Mesenchymal stem cell (in vitro differentiated cells and primary cell): ENCODE measurements around the gene UCHL1.

Experiments used
- DNase-seq: peaks from one replicate; pipeline ENCODE4 v3.0.0-alpha.2; 2013
- H2AFZ ChIP-seq: one replicate; pipeline ENCODE4 v1.6.1; 2013; ENCODE audit warnings: low read depth, mild to moderate bottlenecking, control low read depth, inconsistent platforms, low read length, moderate library complexity
- H2AK5ac ChIP-seq: 2 replicates; pipeline ENCODE4 v1.6.1; 2013; ENCODE audit warnings: low read length, moderate library complexity, mild to moderate bottlenecking, inconsistent platforms; ENCODE audit not compliant: severe bottlenecking
- H2BK120ac ChIP-seq: one replicate; pipeline ENCODE4 v1.6.1; 2013; ENCODE audit warnings: low read depth, mild to moderate bottlenecking, inconsistent platforms, low read length, moderate library complexity
- H2BK12ac ChIP-seq, 2 experiments: one replicate each; pipeline ENCODE4 v1.6.1; 2013; ENCODE audit warnings: inconsistent platforms in 2 of 2, low read length in 2 of 2, mild to moderate bottlenecking in 2 of 2, moderate library complexity in 2 of 2, control low read depth in 1 of 2
- H2BK15ac ChIP-seq: one replicate; pipeline ENCODE4 v1.6.1; 2013; ENCODE audit warnings: mild to moderate bottlenecking, low read depth, inconsistent platforms; ENCODE audit not compliant: poor library complexity, severe bottlenecking
- H2BK5ac ChIP-seq: 2 replicates; pipeline ENCODE4 v1.6.1; 2013; ENCODE audit warnings: low read depth, mild to moderate bottlenecking, low read length, control low read depth, inconsistent platforms; ENCODE audit not compliant: poor library complexity, severe bottlenecking
- H3K14ac ChIP-seq, 2 experiments: one replicate each; pipeline ENCODE4 v1.6.1; 2013; ENCODE audit warnings: inconsistent platforms in 2 of 2, low read length in 2 of 2, control low read depth in 1 of 2, mild to moderate bottlenecking in 1 of 2, moderate library complexity in 1 of 2
- H3K18ac ChIP-seq, 2 experiments: one replicate each; pipeline ENCODE4 v1.6.1; 2013; ENCODE audit warnings: inconsistent platforms in 2 of 2, low read length in 2 of 2, control low read depth in 1 of 2, low read depth in 1 of 2, mild to moderate bottlenecking in 1 of 2
- H3K23ac ChIP-seq, 2 experiments: one replicate each; pipeline ENCODE4 v1.6.1; 2013; ENCODE audit warnings: inconsistent platforms in 2 of 2, low read length in 2 of 2, mild to moderate bottlenecking in 2 of 2, moderate library complexity in 2 of 2, control low read depth in 1 of 2
- H3K27ac ChIP-seq: 2 replicates; pipeline ENCODE4 v1.5.1; 2013; ENCODE audit warnings: mild to moderate bottlenecking, moderate library complexity, low read length, control low read depth, inconsistent platforms; ENCODE audit not compliant: poor library complexity, severe bottlenecking
- H3K27me3 ChIP-seq, 2 experiments: 2 replicates each; pipeline versions ENCODE4 v1.6.1 to v1.7.0; 2013; ENCODE audit warnings: low read length in 2 of 2, mild to moderate bottlenecking in 2 of 2, moderate library complexity in 2 of 2, control low read depth in 1 of 2, inconsistent platforms in 1 of 2; ENCODE audit not compliant: control insufficient read depth in 1 of 2, insufficient read depth in 1 of 2
- H3K36me3 ChIP-seq, 2 experiments: 2 replicates each; pipeline versions ENCODE4 v1.6.1 to v1.7.0; 2013; ENCODE audit warnings: low read length in 2 of 2, control low read depth in 1 of 2, inconsistent platforms in 1 of 2, low read depth in 1 of 2, mild to moderate bottlenecking in 1 of 2; ENCODE audit not compliant: insufficient read depth in 2 of 2, control insufficient read depth in 1 of 2
- H3K4ac ChIP-seq, 2 experiments: one replicate each; pipeline ENCODE4 v1.6.1; 2013; ENCODE audit warnings: inconsistent platforms in 2 of 2, low read length in 2 of 2, mild to moderate bottlenecking in 2 of 2, moderate library complexity in 2 of 2, control low read depth in 1 of 2, low read depth in 1 of 2
- H3K4me1 ChIP-seq: 2 replicates; pipeline ENCODE4 v1.6.1; 2013; ENCODE audit warnings: low read depth, low read length, control low read depth; ENCODE audit not compliant: control insufficient read depth, insufficient read depth
- H3K4me2 ChIP-seq: 2 replicates; pipeline ENCODE4 v1.6.1; 2013; ENCODE audit warnings: low read length, mild to moderate bottlenecking, inconsistent platforms; ENCODE audit not compliant: poor library complexity, severe bottlenecking
- H3K4me3 ChIP-seq, 2 experiments: 2 replicates each; pipeline versions ENCODE4 v1.5.1 to v1.7.0; 2013; ENCODE audit warnings: low read length in 2 of 2, mild to moderate bottlenecking in 2 of 2, control low read depth in 1 of 2, low read depth in 1 of 2; ENCODE audit not compliant: insufficient read depth in 1 of 2
- H3K79me1 ChIP-seq: replicated peaks from 2 replicates; pipeline ENCODE4 v1.6.1; 2013; ENCODE audit warnings: mild to moderate bottlenecking, control low read depth, low read length, inconsistent platforms; ENCODE audit not compliant: poor library complexity, severe bottlenecking
- H3K9ac ChIP-seq: 2 replicates; pipeline ENCODE4 v1.7.0; 2013; ENCODE audit warnings: mild to moderate bottlenecking, low read length, moderate library complexity
- H3K9me3 ChIP-seq: 2 replicates; pipeline ENCODE4 v1.7.0; 2013; ENCODE audit warnings: mild to moderate bottlenecking, low read length; ENCODE audit not compliant: control insufficient read depth
- H4K8ac ChIP-seq: one replicate; pipeline ENCODE4 v1.6.1; 2013; ENCODE audit warnings: inconsistent platforms, mild to moderate bottlenecking, low read length, moderate library complexity
- H4K91ac ChIP-seq: one replicate; pipeline ENCODE4 v1.6.1; 2013; ENCODE audit warnings: mild to moderate bottlenecking, low read length, inconsistent platforms
- WGBS: methylation state at CpG from one replicate; pipeline ENCODE4 v1.1.7; 2013; ENCODE audit warnings: mixed read lengths; 5-methylcytosine and 5-hydroxymethylcytosine counted together

Gene UCHL1

GRCh38 chr4:41280010-41280409, 23.3 kb downstream of the UCHL1 start:
- Histone ChIP-seq H3K9me3 (no peaks in the 10 kb centered on the region), H3K18ac (peak overlapping the region in 1 of 2 experiments; percentile 12), H2BK5ac (no peak overlapping the region), H3K36me3 (no peaks in the 10 kb centered on the region), H3K27ac (no peak overlapping the region), H4K91ac (peak overlapping the region; percentile 39), H2BK15ac (no peak overlapping the region), H2AFZ (no peak overlapping the region), H3K14ac (no peak overlapping the region), H3K4me1 (no peaks in the 10 kb centered on the region), H3K27me3 (no peaks in the 10 kb centered on the region), H3K4me3 (no peak overlapping the region), H3K4ac (no peak overlapping the region), H2BK120ac (peak overlapping the region; percentile 34), H3K79me1 (no peaks in the 10 kb centered on the region), H3K23ac (no peak overlapping the region), H2BK12ac (peak overlapping the region in 1 of 2 experiments; percentile 54), H3K9ac (no peak overlapping the region), H2AK5ac (no peak overlapping the region), H3K4me2 (no peak overlapping the region), H4K8ac (peak overlapping the region; percentile 49)
- no peak for DNase-seq
- WGBS = 84% methylated on average over 5 of the region's 8 CpGs

- Histone ChIP-seq H3K14ac (no peak overlapping the region), H3K23ac (no peak overlapping the region), H2AFZ (no peak overlapping the region), H3K79me1 (no peaks in the 10 kb centered on the region), H3K36me3 (no peaks in the 10 kb centered on the region), H3K4me1 (no peaks in the 10 kb centered on the region), H3K4me2 (no peak overlapping the region), H3K9ac (peak overlapping the region; percentile 11), H3K27ac (no peak overlapping the region), H4K8ac (no peak overlapping the region), H3K9me3 (no peaks in the 10 kb centered on the region), H3K4me3 (no peak overlapping the region), H2BK120ac (no peak overlapping the region), H4K91ac (no peak overlapping the region), H3K4ac (no peak overlapping the region), H2BK12ac (no peak overlapping the region), H3K18ac (no peak overlapping the region), H3K27me3 (no peaks in the 10 kb centered on the region), H2BK5ac (no peak overlapping the region), H2AK5ac (no peak overlapping the region), H2BK15ac (no peak overlapping the region)
- WGBS = 0% methylated on average over 2 of the region's 7 CpGs
- DNase-seq = peak; percentile 85
Observed at GRCh38 chr4:41281038-41281634, 24.4 kb downstream of the UCHL1 start.

DNA sequence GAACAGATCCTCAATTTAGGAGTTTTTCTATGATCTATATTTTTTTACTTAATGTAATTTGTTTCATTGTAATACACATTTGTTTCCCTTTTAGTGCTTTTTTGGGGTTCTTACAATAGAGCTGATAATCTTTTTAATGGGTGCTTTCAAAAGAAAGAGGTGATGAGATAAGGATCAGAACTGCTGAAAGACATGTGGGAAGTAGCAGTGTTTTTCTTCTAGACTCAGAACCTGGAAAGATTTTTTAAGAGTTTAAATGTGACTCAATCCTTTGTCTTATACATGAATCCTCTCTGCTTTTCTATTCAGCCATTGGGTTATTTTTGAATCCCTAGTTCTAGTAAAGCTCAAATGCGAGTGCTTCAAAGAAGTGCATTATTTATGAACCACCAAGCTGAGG, 25.6 kb downstream of the UCHL1 start:
- Histone ChIP-seq H3K79me1 (no peaks in the 10 kb centered on the region), H3K4me3 (no peak overlapping the region), H3K14ac (no peak overlapping the region), H4K8ac (no peak overlapping the region), H2BK12ac (no peak overlapping the region), H2BK120ac (no peak overlapping the region), H3K18ac (no peak overlapping the region), H3K27ac (no peak overlapping the region), H3K27me3 (no peaks in the 10 kb centered on the region), H4K91ac (no peak overlapping the region), H2AK5ac (no peak overlapping the region), H3K9me3 (no peaks in the 10 kb centered on the region), H3K4me1 (peaks cover 2% of the 10 kb centered on the region), H2BK5ac (no peak overlapping the region), H3K23ac (no peak overlapping the region), H3K9ac (no peak overlapping the region), H3K36me3 (no peaks in the 10 kb centered on the region), H2BK15ac (no peak overlapping the region), H3K4me2 (no peak overlapping the region), H3K4ac (no peak overlapping the region), H2AFZ (no peak overlapping the region)
- WGBS = no CpG with 5 or more reads among the region's 1 CpG
- no peak for DNase-seq

- Histone ChIP-seq H2BK5ac (no peak overlapping the region), H3K79me1 (no peaks in the 10 kb centered on the region), H3K14ac (no peak overlapping the region), H3K36me3 (no peaks in the 10 kb centered on the region), H3K9ac (no peak overlapping the region), H2BK12ac (peak overlapping the region; percentile 79 to 94), H3K23ac (no peak overlapping the region), H3K18ac (peak overlapping the region; percentile 41 to 57), H3K4me2 (no peak overlapping the region), H2BK15ac (peak overlapping the region; percentile 26), H3K9me3 (peaks cover 2% of the 10 kb centered on the region), H3K4ac (peak overlapping the region; percentile 40 to 81), H2BK120ac (peak overlapping the region; percentile 71), H3K27ac (no peak overlapping the region), H3K27me3 (no peaks in the 10 kb centered on the region), H4K8ac (peak overlapping the region; percentile 90), H3K4me3 (no peak overlapping the region), H2AFZ (no peak overlapping the region), H2AK5ac (no peak overlapping the region), H4K91ac (peak overlapping the region; percentile 59), H3K4me1 (peaks cover 4% of the 10 kb centered on the region)
- no peak for DNase-seq
- 72% methylated on average over 6 of the region's 6 CpGs for WGBS
Observed at GRCh38 chr4:41285202-41285863, 28.6 kb downstream of the UCHL1 start.
